Measurements from ENCODE around the gene ITSN1.

The ITSN1 gene

GRCh38 chr21:33733601-33734000 is 91.3 kb downstream of the ITSN1 start:
- no peak for DNase-seq

GRCh38 chr21:33734291-33734690 is 92.0 kb downstream of the ITSN1 start:
- no peak for DNase-seq

- no peak for DNase-seq
Observed at GRCh38 chr21:33734818-33735217, 92.5 kb downstream of the ITSN1 start.

- no peak for DNase-seq
Observed at GRCh38 chr21:33736569-33736968, 94.3 kb downstream of the ITSN1 start.

- no peak for DNase-seq
Observed at GRCh38 chr21:33739701-33740100, 97.4 kb downstream of the ITSN1 start.

- DNase-seq, result no peak
Observed at GRCh38 chr21:33747420-33747819, 105.1 kb downstream of the ITSN1 start.

- DNase-seq, result no peak
Observed at GRCh38 chr21:33748903-33749302, 106.6 kb downstream of the ITSN1 start.

GRCh38 chr21:33750017-33750416 is 107.7 kb downstream of the ITSN1 start:
- DNase-seq, result no peak

GRCh38 chr21:33751120-33751519 is 108.8 kb downstream of the ITSN1 start:
- no peak for DNase-seq

GRCh38 chr21:33751533-33751932 is 109.2 kb downstream of the ITSN1 start:
- DNase-seq, result no peak

- DNase-seq, result no peak
Observed at GRCh38 chr21:33752260-33752659, 110.0 kb downstream of the ITSN1 start.

- no peak for DNase-seq
Observed at GRCh38 chr21:33753886-33754285, 111.6 kb downstream of the ITSN1 start.

- DNase-seq, result no peak
Observed at GRCh38 chr21:33754481-33754880, 112.2 kb downstream of the ITSN1 start.

- no peak for DNase-seq
Observed at GRCh38 chr21:33755354-33755753, 113.1 kb downstream of the ITSN1 start.

- DNase-seq, result no peak
Observed at GRCh38 chr21:33760641-33761440, 118.5 kb downstream of the ITSN1 start.

- DNase-seq, result no peak
Observed at GRCh38 chr21:33761441-33762036, 119.2 kb downstream of the ITSN1 start.

GRCh38 chr21:33762803-33763581 is 120.7 kb downstream of the ITSN1 start:
- DNase-seq, result no peak

GRCh38 chr21:33763582-33763899 is 121.2 kb downstream of the ITSN1 start:
- DNase-seq, result no peak

- DNase-seq, result no peak
Observed at GRCh38 chr21:33767236-33767635, 124.9 kb downstream of the ITSN1 start.

GRCh38 chr21:33767960-33768359 is 125.7 kb downstream of the ITSN1 start:
- DNase-seq, result no peak

- DNase-seq, result no peak
Observed at GRCh38 chr21:33769057-33769456, 126.8 kb downstream of the ITSN1 start.

GRCh38 chr21:33770542-33770941 is 128.2 kb downstream of the ITSN1 start:
- DNase-seq, result no peak

- no peak for DNase-seq
Observed at GRCh38 chr21:33771976-33772375, 129.7 kb downstream of the ITSN1 start.

GRCh38 chr21:33774551-33774950 is 132.2 kb downstream of the ITSN1 start:
- no peak for DNase-seq
